SH-SY5Y (cell line): ENCODE data around the gene SLC25A21.

ENCODE experiments used
- GATA2 ChIP-seq: IDR thresholded peaks from 2 replicates; pipeline ENCODE4 v1.6.1; 2011; ENCODE audit warnings: mild to moderate bottlenecking, low read depth, low read length
- GATA3 ChIP-seq: IDR thresholded peaks from 2 replicates; pipeline ENCODE4 v1.6.1; 2011; ENCODE audit warnings: low read depth, mild to moderate bottlenecking, low read length, moderate library complexity

GRCh38 chr14:36662258-36662542, 510.2 kb downstream of the SLC25A21 start:
- no peak for TF ChIP-seq GATA2
- TF ChIP-seq GATA3, result no peak
